CD4-positive, alpha-beta T cell treated with Interleukin-2 at 100 ng/mL for 4 hours (primary cell): ENCODE data around the gene PPP6R3.
A peak's percentile ranks its signal among the peaks of the same experiment; 100 is the strongest.
"Not testable (repeated sequence)": the region's sequence is repeated elsewhere in the genome, so short reads cannot be mapped to it uniquely, and the experiment has no call there.

ENCODE experiments used
- DNase-seq: peaks from one replicate; pipeline ENCODE4 v3.0.0-alpha.2; 2020; ENCODE audit warnings: low spot score

PPP6R3 gene

DNA sequence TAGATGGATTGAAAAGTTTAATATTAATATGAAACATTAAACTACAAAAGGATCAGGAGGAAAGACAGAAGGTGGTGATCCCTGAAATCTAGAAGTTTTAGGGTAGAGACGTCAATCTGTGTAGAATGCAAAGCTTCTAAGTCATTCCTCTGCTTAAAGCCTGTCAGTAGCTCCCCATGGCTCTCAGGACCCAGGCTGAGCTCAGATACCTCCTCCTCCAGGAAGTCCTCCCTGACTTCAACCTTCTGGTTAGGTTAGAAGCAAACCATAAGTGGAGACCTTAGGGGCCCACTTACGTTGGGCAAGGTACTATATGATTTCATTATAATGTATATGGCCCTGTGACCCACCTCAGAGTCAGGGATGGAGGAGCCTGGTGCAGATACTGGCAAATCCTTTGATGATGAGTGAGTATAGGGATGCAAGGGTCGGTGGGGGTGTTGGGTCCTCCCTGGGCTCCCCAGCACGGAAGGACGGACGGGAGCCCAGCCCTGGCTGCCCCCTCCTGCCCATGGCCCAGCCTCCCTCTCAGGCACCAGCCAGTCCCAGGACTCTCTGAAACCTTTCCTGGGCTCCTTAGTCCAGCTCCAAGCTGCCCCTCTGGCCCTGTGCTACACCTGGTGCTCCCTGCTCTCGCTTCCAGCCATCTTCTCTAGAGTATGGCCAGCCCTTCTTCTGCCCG is 3.2 kb upstream of the PPP6R3 start:
- no peak for DNase-seq

- no peak for DNase-seq
These were observed 2.7 kb upstream of the PPP6R3 start for GRCh38 chr11:68457898-68458249.

DNA sequence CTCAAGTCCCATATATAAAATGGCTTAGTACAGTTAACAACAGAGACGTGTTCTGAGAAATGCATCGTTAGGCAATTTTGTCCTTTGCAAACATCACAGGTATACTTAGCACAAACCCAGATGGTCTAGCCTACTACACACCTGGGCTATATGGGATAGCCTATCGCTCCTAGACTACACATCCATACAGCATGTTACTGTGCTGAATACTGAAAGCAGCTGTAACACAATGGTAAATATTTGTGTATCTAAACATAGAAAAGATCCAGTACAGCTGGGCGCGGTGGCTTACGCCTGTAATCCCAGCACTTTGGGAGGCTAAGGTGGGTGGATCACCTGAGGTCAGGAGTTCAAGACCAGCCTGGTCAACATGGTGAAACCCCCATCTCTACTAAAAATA is 2.2 kb upstream of the PPP6R3 start:
- DNase-seq: not testable (repeated sequence)

- DNase-seq: peak; percentile 94
These were observed 439 bp upstream of the PPP6R3 start for GRCh38 chr11:68459886-68460740.

DNA sequence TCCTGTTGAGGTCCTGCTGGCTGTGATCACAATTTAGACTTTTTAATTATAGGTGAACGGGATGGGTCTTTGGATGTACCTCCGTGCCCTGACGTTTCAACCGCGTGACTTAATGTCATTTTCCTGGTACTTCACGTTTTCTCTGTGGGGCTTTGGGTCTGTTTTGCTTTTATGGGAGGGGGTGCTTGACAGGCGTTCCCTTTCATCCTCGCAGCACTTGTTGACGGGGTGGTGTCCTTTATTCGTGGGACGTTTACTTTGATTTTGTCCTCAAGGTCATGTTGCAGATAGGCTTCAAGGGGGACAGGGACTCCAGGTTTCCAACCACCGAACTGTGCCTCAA is 994 bp downstream of the PPP6R3 start:
- DNase-seq: peak; percentile 9

DNA sequence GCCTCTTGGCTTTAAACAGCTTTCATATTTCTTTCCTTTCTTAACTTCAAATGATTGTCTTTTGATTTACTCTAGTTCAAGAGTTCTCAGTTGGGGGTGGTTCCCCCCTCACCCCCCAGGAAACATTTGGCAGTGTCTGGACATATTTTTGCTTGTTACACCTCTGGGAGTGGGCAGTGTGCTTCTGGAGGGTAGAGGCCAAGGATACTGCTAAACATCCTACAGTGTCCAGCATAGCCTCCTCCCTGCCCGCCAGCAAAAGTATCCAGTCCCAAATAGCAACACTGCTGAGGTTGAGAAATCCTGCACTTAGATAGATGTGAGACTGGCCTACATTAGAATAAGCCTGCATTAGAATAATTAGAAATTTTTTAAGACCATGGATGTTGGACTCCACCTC is 3.2 kb downstream of the PPP6R3 start:
- no peak for DNase-seq

- DNase-seq: no peak
These were observed 6.8 kb downstream of the PPP6R3 start for GRCh38 chr11:68467201-68467834.

GRCh38 chr11:68468217-68468828 is 7.8 kb downstream of the PPP6R3 start:
- DNase-seq: peak; percentile 21

DNA sequence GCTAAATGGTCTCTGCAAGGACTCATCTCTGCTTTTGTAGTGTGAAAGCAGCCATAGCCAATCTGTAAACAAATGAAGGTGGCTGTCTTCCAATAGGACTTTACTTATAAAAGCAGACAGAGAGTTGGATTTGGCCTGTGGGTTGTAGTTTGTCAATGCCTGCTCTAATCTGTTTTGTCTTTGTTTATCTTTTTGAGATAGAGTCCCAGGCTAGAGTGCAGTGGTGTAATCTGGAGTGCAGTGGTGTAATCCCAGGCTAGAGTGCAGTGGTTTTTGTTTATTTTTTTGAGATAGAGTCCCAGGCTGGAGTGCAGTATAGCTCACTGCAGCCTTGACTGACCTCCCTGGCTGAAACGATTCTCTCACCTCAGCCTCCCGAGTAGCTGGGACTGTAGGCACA is 8.6 kb downstream of the PPP6R3 start:
- no peak for DNase-seq

DNA sequence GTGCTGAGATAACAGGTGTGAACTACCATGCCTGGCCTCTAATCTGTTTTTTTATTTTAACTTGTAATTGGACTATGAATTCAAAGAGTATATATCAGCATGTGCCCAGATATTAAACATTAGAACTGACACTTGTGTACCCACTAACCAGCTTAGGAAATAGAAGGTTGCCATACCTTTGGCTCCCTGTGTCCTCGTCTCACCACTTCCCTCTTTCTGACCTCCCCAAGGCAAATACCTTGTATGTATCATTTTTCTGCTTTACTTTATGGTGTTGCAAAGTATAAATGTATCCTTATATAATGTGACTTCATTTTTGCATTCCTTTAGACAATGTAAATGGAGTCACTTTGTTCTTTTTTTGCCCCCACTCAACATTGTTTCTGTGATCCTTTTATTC is 9.1 kb downstream of the PPP6R3 start:
- no peak for DNase-seq

DNA sequence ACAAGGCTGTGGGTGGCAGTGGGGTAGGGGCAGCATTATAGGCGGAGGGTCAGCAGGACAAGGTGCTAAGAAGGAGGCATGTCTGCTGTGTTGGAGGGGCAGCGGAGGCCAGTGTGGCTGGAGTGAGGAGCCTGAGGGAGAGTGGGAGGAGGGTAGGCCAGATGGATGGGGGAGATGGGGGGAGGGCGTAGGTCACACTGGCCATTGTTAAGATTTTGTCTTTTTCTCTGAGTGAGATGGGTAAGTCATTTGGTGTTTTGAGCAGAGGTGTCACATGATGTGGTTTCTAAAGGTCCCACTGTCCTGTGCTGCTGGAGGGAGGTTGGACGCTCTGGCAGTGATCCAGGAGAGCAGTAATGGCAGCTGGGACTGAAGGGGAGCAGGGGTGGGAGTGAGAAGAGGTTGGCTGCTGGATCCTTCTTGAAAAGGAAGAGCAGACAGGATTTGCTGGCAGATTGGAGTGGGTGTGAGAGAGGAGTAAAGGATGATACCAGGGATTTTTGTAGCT is 9.8 kb downstream of the PPP6R3 start:
- DNase-seq: no peak

GRCh38 chr11:68471360-68472340 is 11.1 kb downstream of the PPP6R3 start:
- DNase-seq: peak; percentile 69

- DNase-seq: no peak
These were observed 12.2 kb downstream of the PPP6R3 start for GRCh38 chr11:68472778-68473177.

- DNase-seq: no peak
These were observed 13.1 kb downstream of the PPP6R3 start for GRCh38 chr11:68473693-68474092.

DNA sequence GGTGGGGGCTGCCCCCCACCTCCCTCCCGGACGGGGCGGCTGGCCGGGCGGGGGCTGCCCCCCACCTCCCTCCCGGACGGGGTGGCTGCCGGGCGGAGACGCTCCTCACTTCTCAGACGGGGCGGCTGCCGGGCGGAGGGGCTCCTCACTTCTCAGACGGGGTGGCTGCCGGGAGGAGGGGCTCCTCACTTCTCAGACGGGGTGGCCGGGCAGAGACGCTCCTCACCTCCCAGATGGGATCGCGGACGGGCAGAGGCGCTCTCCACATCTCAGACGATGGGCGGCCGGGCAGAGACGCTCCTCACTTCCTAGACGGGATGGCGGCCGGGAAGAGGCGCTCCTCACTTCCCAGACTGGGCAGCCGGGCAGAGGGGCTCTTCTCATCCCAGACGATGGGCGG is 15.1 kb downstream of the PPP6R3 start:
- DNase-seq: not testable (repeated sequence)

- DNase-seq: no peak
These were observed 18.8 kb downstream of the PPP6R3 start for GRCh38 chr11:68479390-68479789.

- DNase-seq: no peak
These were observed 19.6 kb downstream of the PPP6R3 start for GRCh38 chr11:68480193-68480592.

- DNase-seq: no peak
These were observed 20.4 kb downstream of the PPP6R3 start for GRCh38 chr11:68480852-68481510.

- DNase-seq: no peak
These were observed 21.2 kb downstream of the PPP6R3 start for GRCh38 chr11:68481579-68482240.

GRCh38 chr11:68488623-68489022 is 28.1 kb downstream of the PPP6R3 start:
- DNase-seq: no peak
